Measurements from ENCODE around the gene CEMIP.

- TF ChIP-seq RCOR1 (IDR thresholded peaks at IDR 0.05; ENCODE audit: insufficient replicate concordance, low read length) (no peak), POLR2A (IDR thresholded peaks at IDR 0.05; ENCODE audit: low read depth, low read length) (no peak), RFX5 (IDR thresholded peaks at IDR 0.05; ENCODE audit: low read depth, low read length) (no peak), SMC3 (IDR thresholded peaks at IDR 0.05; ENCODE audit: low read depth, low read length) (no peak), CEBPB (IDR thresholded peaks at IDR 0.05; ENCODE audit: low read depth, low read length) (no peak), CHD1 (IDR thresholded peaks at IDR 0.05; ENCODE audit: low read depth, low read length) (no peak), RAD21 (IDR thresholded peaks at IDR 0.05; ENCODE audit: low read length) (no peak), FOS (IDR thresholded peaks at IDR 0.05; ENCODE audit: low read depth, low read length) (no peak), BHLHE40 (IDR thresholded peaks at IDR 0.05; ENCODE audit: low read depth, low read length) (no peak)
- TF ChIP-seq, protein P1, sequence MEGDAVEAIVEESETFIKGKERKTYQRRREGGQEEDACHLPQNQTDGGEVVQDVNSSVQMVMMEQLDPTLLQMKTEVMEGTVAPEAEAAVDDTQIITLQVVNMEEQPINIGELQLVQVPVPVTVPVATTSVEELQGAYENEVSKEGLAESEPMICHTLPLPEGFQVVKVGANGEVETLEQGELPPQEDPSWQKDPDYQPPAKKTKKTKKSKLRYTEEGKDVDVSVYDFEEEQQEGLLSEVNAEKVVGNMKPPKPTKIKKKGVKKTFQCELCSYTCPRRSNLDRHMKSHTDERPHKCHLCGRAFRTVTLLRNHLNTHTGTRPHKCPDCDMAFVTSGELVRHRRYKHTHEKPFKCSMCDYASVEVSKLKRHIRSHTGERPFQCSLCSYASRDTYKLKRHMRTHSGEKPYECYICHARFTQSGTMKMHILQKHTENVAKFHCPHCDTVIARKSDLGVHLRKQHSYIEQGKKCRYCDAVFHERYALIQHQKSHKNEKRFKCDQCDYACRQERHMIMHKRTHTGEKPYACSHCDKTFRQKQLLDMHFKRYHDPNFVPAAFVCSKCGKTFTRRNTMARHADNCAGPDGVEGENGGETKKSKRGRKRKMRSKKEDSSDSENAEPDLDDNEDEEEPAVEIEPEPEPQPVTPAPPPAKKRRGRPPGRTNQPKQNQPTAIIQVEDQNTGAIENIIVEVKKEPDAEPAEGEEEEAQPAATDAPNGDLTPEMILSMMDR (conservative IDR thresholded peaks at IDR 0.05; ENCODE audit: low read depth, low read length): no peak
- TF ChIP-seq, protein P2, sequence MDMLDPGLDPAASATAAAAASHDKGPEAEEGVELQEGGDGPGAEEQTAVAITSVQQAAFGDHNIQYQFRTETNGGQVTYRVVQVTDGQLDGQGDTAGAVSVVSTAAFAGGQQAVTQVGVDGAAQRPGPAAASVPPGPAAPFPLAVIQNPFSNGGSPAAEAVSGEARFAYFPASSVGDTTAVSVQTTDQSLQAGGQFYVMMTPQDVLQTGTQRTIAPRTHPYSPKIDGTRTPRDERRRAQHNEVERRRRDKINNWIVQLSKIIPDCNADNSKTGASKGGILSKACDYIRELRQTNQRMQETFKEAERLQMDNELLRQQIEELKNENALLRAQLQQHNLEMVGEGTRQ (IDR thresholded peaks at IDR 0.05; ENCODE audit: low read depth, low read length): no peak
These were observed 179.8 kb downstream of the CEMIP start for GRCh38 chr15:80958818-80959495.

All from IMR-90 (cell line).